ENCODE results near the gene SRRM1. TPM values are rescaled to one million over a fixed set of nuclear protein-coding genes. Genes with fewer than 3 reads are reported as not detected.

Gene SRRM1
- total RNA-seq, 1 experiment from 2014 or later = 290 TPM

DNA sequence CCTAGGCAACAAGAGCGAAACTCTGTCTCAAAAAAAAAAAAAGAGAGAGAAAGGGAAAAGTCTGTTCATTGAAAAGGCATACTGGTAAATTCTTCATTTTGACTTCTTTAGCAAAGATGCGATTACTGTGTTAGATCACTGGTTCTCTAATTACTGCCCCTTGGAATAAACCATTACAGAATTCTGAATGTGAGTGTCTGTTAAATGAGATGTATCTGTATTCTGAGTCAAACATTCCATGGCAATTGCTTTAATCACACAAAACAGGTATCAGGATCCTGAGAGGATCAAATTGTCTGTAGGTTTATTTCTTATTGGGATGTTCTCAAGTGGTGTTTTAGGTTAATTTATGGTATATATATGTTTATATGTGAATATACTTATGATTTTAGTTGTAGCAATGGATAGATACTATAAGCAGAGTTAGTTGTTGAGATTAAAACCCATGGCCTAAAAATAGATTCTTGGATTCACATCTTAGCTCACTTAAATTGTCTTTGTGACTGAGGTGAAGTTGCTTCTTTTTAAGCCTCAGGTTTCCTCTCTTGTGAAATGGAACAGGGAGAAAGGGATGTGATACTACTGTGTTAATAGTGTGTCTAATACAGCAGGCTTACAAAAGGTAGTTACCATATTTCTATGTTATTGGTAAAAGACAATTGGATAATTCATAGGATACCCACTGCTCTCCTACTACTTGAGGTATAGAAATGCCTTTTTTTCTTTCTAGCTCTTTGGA is 16.2 kb downstream of the SRRM1 start:
- Mint-ChIP-seq H3K9me3 (no peaks in the 10 kb centered on the region), H3K4me3 (no peak overlapping the region), H3K36me3 (ENCODE audit: insufficient read depth in 1 of 3, low read depth in 3 of 3) (peaks cover 59 to 94% (median 92%) of the 10 kb centered on the region in 3 experiments), H3K4me1 (no peaks in the 10 kb centered on the region), H3K27ac (0 out of 7 replicates have a peak overlapping the region, but pooled peaks of 1 of the 3 experiments have one; percentile 7), H3K27me3 (ENCODE audit: low read depth) (no peaks in the 10 kb centered on the region)
- Histone ChIP-seq H3K4me1 (ENCODE audit: insufficient read depth, low read length) (no peaks in the 10 kb centered on the region), H3K23me2 (ENCODE audit: insufficient read length, low read depth, low read length, poor library complexity, severe bottlenecking) (no peaks in the 10 kb centered on the region), H3K18ac (ENCODE audit: insufficient read length, low read depth, low read length) (no peak overlapping the region), H3K23ac (ENCODE audit: insufficient read length, low read depth, low read length) (no peak overlapping the region), H2BK20ac (ENCODE audit: low read depth, low read length, poor library complexity, severe bottlenecking) (no peak overlapping the region), H4K8ac (replicated peaks; ENCODE audit: insufficient read length, low read depth, low read length) (no peak overlapping the region), H3T11ph (ENCODE audit: low read length) (no peak overlapping the region), H2BK5ac (ENCODE audit: insufficient read length, low read length) (no peak overlapping the region), H3K14ac (ENCODE audit: insufficient read depth, low read length) (no peak overlapping the region), H3K27me3 (ENCODE audit: insufficient read depth, low read length) (no peaks in the 10 kb centered on the region), H3K9me3 (ENCODE audit: control insufficient read depth, low read depth, low read length) (no peaks in the 10 kb centered on the region), H4K5ac (ENCODE audit: insufficient read length, low read depth, low read length) (no peak overlapping the region), H3K79me1 (ENCODE audit: insufficient read depth, low read depth, low read length, poor library complexity, severe bottlenecking) (peaks cover 3% of the 10 kb centered on the region), H3K79me2 (ENCODE audit: insufficient read depth, low read length) (no peaks in the 10 kb centered on the region), H3K56ac (ENCODE audit: insufficient read length, low read depth, low read length) (no peak overlapping the region), H2BK120ac (ENCODE audit: low read depth, low read length, poor library complexity, severe bottlenecking) (no peak overlapping the region), H3K4ac (ENCODE audit: low read depth, low read length) (no peak overlapping the region), H2AFZ (ENCODE audit: low read length) (no peak overlapping the region), H3K9ac (ENCODE audit: extremely low read depth, insufficient read length, low read length) (no peak overlapping the region), H4K91ac (ENCODE audit: insufficient read length, low read depth, low read length) (no peak overlapping the region), H2AK5ac (ENCODE audit: insufficient read length, low read length) (no peak overlapping the region), H3K4me2 (ENCODE audit: insufficient read depth, insufficient read length, low read length) (no peak overlapping the region), H3K27ac (ENCODE audit: insufficient read length, low read depth, low read length) (no peak overlapping the region), H4K20me1 (ENCODE audit: control insufficient read depth, insufficient read depth, insufficient read length) (no peaks in the 10 kb centered on the region), H2BK15ac (ENCODE audit: low read depth, low read length) (no peak overlapping the region), H2BK12ac (ENCODE audit: insufficient read length, low read depth, low read length) (no peak overlapping the region)
- TF ChIP-seq, protein P1, sequence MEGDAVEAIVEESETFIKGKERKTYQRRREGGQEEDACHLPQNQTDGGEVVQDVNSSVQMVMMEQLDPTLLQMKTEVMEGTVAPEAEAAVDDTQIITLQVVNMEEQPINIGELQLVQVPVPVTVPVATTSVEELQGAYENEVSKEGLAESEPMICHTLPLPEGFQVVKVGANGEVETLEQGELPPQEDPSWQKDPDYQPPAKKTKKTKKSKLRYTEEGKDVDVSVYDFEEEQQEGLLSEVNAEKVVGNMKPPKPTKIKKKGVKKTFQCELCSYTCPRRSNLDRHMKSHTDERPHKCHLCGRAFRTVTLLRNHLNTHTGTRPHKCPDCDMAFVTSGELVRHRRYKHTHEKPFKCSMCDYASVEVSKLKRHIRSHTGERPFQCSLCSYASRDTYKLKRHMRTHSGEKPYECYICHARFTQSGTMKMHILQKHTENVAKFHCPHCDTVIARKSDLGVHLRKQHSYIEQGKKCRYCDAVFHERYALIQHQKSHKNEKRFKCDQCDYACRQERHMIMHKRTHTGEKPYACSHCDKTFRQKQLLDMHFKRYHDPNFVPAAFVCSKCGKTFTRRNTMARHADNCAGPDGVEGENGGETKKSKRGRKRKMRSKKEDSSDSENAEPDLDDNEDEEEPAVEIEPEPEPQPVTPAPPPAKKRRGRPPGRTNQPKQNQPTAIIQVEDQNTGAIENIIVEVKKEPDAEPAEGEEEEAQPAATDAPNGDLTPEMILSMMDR (conservative IDR thresholded peaks at IDR 0.05) = no peak
- WGBS (ENCODE audit: extremely low coverage, insufficient read length, low lambda C conversion rate) = no CpG with 5 or more reads among the region's 2 CpGs
- no peak for DNase-seq
